GM19395 (cell line): Measurements from ENCODE around the gene ZCCHC24.
A peak's percentile ranks its signal among the peaks of the same experiment; 100 is the strongest.
"Not testable (repeated sequence)": the region's sequence is repeated elsewhere in the genome, so short reads cannot be mapped to it uniquely, and the experiment has no call there.

Experiments
- ATAC-seq: cut with Tn5 transposase; IDR thresholded peaks from one replicate; pipeline ENCODE4 v1.9.1; 2021; ENCODE audit warnings: mild to moderate bottlenecking, moderate library complexity; ENCODE audit not compliant: unreplicated experiment

ZCCHC24 gene

DNA sequence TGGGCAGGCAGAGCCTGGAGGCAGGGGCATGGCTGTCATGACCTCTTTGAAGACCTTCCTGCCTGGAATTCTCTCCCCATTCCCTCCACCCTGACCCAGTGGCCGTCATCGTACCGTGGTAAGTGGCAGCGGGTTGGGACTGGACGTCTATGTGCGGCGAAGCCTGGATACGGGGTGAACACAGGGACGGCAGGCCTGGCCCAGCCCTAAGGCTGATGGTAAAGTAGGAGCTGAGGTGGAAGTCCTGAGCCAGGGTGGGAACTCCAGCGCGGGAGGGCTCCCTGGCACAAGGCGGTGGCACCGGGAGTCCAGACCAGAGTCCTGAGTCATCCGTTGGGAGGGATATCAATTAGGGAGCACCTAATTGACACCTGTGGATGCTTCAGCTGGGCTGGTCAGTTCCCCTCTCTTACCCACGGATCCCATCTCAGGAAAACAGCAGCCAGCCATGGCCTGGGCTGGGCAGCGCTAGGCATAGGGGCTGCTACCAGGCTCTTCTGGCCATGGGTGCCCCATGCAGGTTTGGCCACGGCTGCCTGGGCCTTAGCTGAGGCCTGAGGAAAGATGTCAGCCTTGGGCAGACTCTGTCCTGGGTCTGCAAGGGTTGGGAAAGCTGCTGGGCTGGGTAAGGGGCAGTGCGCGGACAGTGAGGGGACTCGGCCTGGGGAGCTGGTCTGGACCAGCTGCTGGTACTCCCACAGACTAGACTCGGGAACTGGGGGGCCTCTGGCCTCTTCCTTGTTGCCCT is 94.8 kb downstream of the ZCCHC24 start:
- no peak for ATAC-seq

GRCh38 chr10:79349766-79350406 is 95.5 kb downstream of the ZCCHC24 start:
- no peak for ATAC-seq

- no peak for ATAC-seq
Observed at GRCh38 chr10:79349072-79349491, 96.3 kb downstream of the ZCCHC24 start.

DNA sequence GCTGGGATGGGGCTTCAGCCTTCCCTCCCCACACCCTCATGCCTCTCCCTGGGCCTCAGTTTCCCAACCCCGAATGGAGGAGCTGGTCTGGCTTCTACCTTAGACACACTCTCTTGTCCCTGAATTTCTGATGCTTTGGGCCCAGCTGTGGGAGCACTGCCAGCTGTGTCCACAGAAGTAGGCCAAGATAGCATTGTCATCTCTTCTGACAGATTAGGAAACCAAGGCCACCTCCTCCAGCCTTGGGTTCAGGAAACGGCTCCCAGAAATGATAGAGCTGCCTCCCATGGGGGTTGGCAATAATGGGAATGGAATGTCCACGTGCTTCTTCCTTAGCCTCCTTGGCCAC is 96.8 kb downstream of the ZCCHC24 start:
- ATAC-seq = no peak

DNA sequence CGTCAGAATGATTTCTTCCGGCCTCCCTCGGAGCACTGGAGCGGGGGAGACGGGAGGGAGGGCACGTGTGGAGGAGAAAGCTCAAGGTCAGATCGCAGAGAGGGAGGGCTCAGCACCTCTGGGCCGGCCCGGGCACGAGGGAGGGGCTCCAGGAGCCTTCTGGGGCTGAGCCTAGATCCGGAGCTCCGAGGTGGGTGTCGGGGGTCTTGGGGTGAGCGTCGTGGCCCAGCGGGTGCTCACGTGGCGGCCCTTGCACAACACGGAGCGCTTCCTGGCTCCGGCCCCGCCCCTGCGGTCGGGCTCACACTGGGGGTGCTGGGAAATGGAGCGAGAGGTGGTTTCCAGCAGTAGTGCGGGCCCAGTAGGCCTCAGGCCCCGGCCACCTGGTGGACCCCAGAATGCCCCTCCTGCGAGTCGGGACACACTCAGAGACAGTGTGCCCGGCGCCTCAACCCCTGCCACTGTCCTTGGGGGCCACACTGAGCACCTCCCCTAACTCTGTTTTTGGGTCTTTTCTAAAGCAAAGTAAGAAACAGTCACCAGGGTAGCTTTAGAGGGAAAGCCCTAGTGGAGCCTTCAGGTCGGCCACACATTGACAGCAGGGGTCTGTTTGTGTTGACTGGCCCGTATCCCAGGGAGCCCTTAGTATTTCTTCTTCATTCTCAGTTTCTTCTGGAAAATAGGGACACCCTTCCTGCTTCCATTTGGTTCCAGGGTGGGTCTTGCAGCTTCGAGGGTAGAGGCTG is 97.4 kb downstream of the ZCCHC24 start:
- ATAC-seq = peak; percentile 75

DNA sequence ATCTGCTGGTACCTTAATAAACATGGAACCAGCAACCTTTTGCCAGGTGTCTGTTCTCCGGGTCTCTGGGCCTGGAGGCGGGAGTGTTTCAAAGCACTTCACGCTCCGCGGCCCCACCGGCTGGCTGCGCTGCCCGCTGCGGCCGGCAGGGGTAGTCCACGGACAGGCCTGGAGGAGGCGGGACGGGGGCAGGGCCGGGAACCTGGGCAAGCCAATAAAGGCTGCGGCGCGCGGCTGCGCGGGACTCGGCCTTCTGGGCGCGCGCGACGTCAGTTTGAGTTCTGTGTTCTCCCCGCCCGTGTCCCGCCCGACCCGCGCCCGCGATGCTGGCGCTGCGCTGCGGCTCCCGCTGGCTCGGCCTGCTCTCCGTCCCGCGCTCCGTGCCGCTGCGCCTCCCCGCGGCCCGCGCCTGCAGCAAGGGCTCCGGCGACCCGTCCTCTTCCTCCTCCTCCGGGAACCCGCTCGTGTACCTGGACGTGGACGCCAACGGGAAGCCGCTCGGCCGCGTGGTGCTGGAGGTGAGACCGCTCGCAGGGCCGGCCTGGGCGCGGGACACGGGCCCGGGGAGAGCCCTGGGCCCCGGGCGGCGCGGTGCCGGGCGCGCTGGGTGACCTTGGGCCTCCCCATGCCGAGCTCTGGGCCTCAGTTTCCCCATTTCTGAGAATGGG is 98.1 kb downstream of the ZCCHC24 start, which contains the start of gene PPIF:
Gene PPIF (plus strand): TSS at position 244 of the 668 bp plus-strand sequence. CDS start 80 bp downstream, at position 324.
- peak; percentile 78 for ATAC-seq

DNA sequence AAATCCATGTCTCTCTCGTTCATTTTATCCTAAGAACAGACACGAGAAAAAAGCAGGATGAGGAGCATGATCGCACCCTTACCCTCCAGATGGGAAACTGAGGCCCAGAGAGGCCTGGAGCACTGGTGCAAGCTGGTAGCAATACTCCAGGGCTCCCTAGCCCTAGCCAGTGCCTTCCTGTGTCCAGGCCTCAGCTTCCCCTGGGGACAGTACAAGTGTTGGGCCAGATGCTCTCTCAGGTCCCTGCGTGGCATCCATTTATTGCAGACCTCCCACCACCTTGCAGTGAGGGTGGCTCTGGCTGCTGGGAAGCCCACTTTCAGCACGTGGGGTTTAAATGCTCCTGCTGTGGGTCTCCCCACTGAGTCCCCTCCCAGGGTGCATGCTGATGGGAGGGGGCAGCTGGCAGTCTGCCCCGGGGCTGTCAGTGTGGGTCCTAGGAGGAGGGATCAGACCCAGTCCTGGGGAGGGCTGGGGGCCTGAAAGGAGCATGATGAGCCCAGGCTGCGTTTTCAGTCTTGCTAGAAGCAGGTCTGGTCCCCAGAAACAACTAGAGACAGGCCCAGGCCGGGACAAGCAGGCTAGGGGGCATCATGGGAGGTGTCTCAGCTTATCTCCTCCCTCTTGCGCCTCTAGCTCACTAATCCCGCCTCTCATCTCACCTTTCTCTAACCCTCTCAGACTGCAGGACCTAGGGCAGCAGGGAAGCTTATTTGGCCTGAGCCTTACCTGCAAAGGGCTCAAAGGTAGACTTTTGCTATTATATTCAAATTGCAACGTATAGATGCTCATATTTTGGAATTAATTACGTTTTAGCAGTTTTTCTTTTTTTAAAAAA is 98.8 kb downstream of the ZCCHC24 start:
- ATAC-seq = peak; percentile 3

DNA sequence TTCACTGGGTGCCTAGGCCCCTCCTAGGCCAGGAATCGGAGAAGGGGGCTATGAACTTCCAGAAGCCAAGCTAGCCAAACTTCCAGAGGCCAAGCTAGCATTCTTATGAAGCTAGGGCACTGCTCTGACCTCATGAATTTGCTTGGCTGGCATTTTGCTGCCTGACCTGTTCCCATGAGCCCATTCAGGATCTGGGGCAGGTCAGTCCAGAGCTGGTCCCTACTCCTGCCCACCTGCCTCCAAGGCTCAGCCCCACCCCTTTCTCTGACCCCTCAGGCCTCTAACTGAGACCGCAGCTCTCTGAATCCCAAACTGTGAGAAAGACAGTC is 99.4 kb downstream of the ZCCHC24 start:
- ATAC-seq = no peak

DNA sequence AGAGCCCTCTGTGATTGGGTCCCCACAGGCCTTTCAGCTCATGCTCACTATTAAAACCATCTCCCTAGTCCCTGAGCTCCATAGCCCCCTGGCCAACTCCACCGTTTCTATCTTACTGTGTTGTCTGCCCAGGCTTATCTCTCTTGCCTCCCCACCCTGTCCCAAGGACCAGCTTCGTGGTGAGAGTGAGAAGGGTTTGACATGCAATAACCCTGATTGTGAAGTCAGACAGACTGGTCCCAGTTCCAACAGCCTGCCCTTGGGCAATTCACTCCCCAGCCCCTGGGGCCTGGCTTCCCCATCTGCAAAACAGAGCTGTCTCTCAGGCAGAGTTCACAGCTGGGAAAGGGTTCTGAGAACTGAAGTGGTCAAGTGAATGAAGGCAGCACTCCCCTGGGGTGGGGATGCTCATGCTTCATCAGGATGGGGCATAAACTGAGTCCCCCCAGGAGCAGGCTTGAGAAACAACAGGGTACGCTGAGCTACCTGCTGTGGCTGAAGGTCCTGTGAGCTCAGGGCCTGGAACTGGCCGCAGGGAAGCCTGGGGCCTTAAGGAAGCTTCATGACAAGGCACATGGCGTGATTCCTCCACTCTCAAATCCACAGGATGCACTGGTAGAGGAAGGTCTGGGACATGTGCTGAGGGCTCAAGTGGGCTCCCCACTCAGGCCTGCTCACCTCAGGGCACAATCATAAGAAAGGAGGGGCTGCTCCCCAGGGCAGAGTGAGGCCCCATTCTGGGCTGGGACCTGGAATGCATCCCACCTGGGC is 100.0 kb downstream of the ZCCHC24 start:
- ATAC-seq = no peak

GRCh38 chr10:79344502-79345195 is 100.8 kb downstream of the ZCCHC24 start:
- ATAC-seq = no peak

GRCh38 chr10:79342811-79343561 is 102.4 kb downstream of the ZCCHC24 start:
- ATAC-seq = no peak

DNA sequence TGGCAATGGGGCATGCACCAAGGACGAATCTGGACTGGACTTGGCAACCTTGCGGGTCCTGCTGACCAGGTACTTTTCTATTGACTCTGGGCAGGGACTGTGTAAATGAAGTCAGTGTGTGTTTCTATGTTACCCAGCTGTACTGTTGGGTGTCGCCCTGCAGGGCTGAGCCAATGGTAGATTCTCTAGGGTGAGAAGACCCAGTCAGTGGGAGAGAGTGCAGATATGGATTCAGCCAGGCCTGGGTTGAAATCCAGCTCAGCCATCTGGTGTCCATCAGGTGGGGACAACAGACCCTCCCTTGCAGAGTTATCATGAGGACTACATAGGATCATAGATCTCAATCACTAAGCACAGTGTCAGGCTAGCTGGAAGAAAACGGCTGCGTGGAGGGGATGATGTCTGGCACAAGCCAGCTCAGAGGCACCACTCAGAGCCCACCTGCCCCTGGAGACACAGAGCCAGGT is 103.1 kb downstream of the ZCCHC24 start:
- no peak for ATAC-seq

- no peak for ATAC-seq
Observed at GRCh38 chr10:79340646-79341244, 104.7 kb downstream of the ZCCHC24 start.

- ATAC-seq = no peak
Observed at GRCh38 chr10:79339266-79339665, 106.2 kb downstream of the ZCCHC24 start.

DNA sequence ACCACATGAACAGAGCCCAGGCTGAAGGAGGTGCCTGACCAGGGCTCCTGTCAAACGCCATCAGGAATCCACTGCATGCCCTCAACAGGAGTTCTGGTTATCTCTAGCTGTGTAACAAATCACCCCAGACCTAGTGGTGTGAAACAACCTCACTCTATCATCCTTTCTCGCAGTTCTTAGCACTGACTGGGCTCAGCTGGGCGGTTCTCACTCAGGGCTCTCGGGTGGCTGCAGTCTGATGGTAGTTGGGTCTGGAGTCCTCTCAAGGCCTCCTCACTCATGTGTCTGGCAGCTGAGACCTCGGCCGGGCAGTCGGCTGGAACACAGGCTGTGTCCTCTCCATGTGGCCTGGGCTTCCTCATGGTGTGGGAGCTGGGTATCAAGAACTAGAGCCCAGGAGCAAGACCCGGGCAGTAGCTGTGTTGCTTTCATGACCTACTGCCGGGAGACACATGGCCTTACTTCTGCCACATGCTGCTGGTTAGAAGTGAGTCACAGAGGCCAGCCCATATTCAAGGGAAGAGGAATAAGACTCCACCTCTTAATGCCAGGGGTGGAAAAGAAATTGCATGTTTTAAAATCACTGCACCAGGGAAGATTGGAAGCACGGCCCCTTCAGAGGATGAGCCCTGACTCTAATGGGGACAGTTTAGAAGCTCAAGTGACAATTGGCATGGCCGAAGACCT is 107.5 kb downstream of the ZCCHC24 start:
- not testable (repeated sequence) for ATAC-seq

DNA sequence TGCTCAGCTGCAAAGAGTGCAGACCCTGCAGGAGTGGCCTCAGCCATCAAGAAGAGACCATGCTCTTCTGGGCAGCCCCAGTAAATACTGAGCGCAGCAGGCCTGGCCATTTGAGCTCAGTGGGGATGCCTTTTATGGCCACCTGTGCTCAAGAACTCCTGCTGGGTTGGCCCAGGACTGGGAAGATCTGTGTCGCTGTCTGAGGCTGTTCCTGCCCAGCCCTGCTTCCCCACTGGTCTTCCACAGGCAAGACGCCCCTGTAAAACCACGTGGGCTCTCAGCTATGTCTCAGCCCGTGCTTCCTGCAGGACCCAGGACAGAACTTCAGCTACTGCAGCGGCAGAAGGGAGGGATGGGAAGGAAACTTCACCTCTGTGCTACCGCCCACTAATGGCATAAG is 108.7 kb downstream of the ZCCHC24 start:
- ATAC-seq = no peak

GRCh38 chr10:79336276-79336675 is 109.1 kb downstream of the ZCCHC24 start:
- no peak for ATAC-seq
